Endothelial cell of umbilical vein (primary cell): ENCODE measurements around the gene CDH1. TPM values are rescaled to one million over a fixed set of nuclear protein-coding genes. Genes with fewer than 3 reads are reported as not detected.

Experiments used
- BruUV-seq: library from RNA; stranded (reverse); fragments of 400-500 nt; replicated peaks from 2 replicates; lab custom pipeline; 2021; lab: Mats Ljungman, UMichigan
- CTCF ChIA-PET: fragments of 300-600, 350-600 bp; sonication (Branson Sonifier 250); formaldehyde crosslinking; loops from one replicate; lab custom pipeline; 2021; ENCODE audit warnings: antibody characterized with exemption, inconsistent platforms; lab: Charles Lee
- POLR2A ChIA-PET: fragments of 300-600, 350-600 bp; sonication (Branson Sonifier 250); formaldehyde crosslinking; loops from one replicate; lab custom pipeline; 2021; ENCODE audit warnings: antibody characterized with exemption, inconsistent platforms; lab: Charles Lee
- DNase-seq: peaks from one replicate; pipeline ENCODE4 v3.0.0-alpha.2; 2011; ENCODE audit warnings: low read depth, low spot score
- FAIRE-seq: peaks from 2 replicates; lab custom pipeline; 2011; peaks lifted over from hg19 to GRCh38; lab: Jason Lieb, UNC
- H2AFZ ChIP-seq: 2 replicates; pipeline ENCODE4 v1.6.0; 2012; ENCODE audit warnings: low read depth, low read length, control low read depth, inconsistent platforms
- H3K27ac ChIP-seq: 2 replicates; pipeline ENCODE4 v1.5.1; 2011; ENCODE audit warnings: low read depth, mild to moderate bottlenecking, control low read depth, low read length, moderate library complexity; ENCODE audit not compliant: insufficient read depth
- H3K27me3 ChIP-seq, 2 experiments: 2 replicates each; pipeline versions ENCODE4 v1.6.0 to v1.6.1; 2011; ENCODE audit warnings: low read length in 2 of 2, mixed read lengths in 1 of 2; ENCODE audit not compliant: control insufficient read depth in 2 of 2, insufficient read depth in 2 of 2
- H3K36me3 ChIP-seq, 2 experiments: 2 replicates in 1 of 2; 3 replicates in 1 of 2; pipeline ENCODE4 v1.5.1; 2011; ENCODE audit warnings: low read length in 2 of 2, mild to moderate bottlenecking in 1 of 2, moderate library complexity in 1 of 2; ENCODE audit not compliant: control insufficient read depth in 2 of 2, insufficient read depth in 2 of 2; ENCODE audit errors: extremely low read depth in 1 of 2
- H3K4me1 ChIP-seq: 3 replicates; pipeline ENCODE4 v1.5.1; 2011; ENCODE audit warnings: mild to moderate bottlenecking, low read length; ENCODE audit not compliant: control insufficient read depth, insufficient read depth; ENCODE audit errors: extremely low read depth
- H3K4me2 ChIP-seq: 2 replicates; pipeline ENCODE4 v1.6.1; 2011; ENCODE audit warnings: low read length, control low read depth, mixed read lengths; ENCODE audit not compliant: insufficient read depth
- H3K4me3 ChIP-seq, 3 experiments: fragments of 200-600 bp in 1 of 3; sonication (generic), shearing (Covaris generic) in 1 of 3; replicated peaks in 1 of 3; 2 replicates each; pipeline ENCODE4 v1.5.1; 2011 to 2016; ENCODE audit warnings: control low read depth in 3 of 3, low read length in 3 of 3, mild to moderate bottlenecking in 2 of 3, inconsistent platforms in 1 of 3, low read depth in 1 of 3, moderate library complexity in 1 of 3; ENCODE audit not compliant: insufficient read depth in 1 of 3
- H3K79me2 ChIP-seq: 2 replicates; pipeline ENCODE4 v1.6.0; 2012; ENCODE audit warnings: low read length, inconsistent platforms; ENCODE audit not compliant: control insufficient read depth, insufficient read depth
- H3K9ac ChIP-seq: replicated peaks from 2 replicates; pipeline ENCODE3; 2011; ENCODE audit warnings: low read length, control low read depth; ENCODE audit not compliant: insufficient read depth; ENCODE audit errors: extremely low read depth
- H3K9me1 ChIP-seq: replicated peaks from 3 replicates; pipeline ENCODE4 v1.6.0; 2011; ENCODE audit warnings: mild to moderate bottlenecking, low read length; ENCODE audit not compliant: control insufficient read depth, insufficient read depth; ENCODE audit errors: extremely low read depth
- H3K9me3 ChIP-seq: replicated peaks from 2 replicates; pipeline ENCODE4 v1.5.1; 2012; ENCODE audit warnings: low read length, inconsistent platforms; ENCODE audit not compliant: control insufficient read depth, insufficient read depth
- H4K20me1 ChIP-seq: replicated peaks from 2 replicates; pipeline ENCODE3; 2011; ENCODE audit warnings: mild to moderate bottlenecking, low read length; ENCODE audit not compliant: control insufficient read depth, insufficient read depth; ENCODE audit errors: extremely low read depth
- CTCF ChIP-seq, 2 donors: IDR thresholded peaks; 1 replicate in 1 of 2; 2 replicates in 1 of 2; pipeline ENCODE4 v1.5.1; 2011; ENCODE audit warnings: low read length in 2 of 2, mild to moderate bottlenecking in 2 of 2, moderate library complexity in 2 of 2, control low read depth in 1 of 2, inconsistent platforms in 1 of 2, low read depth in 1 of 2; ENCODE audit not compliant: insufficient read depth in 1 of 2; ENCODE audit errors: extremely low read depth in 1 of 2
- EZH2 ChIP-seq: IDR thresholded peaks from 2 replicates; pipeline ENCODE4 v1.6.1; 2012; ENCODE audit warnings: borderline replicate concordance, low read depth, mild to moderate bottlenecking, moderate library complexity, low read length, inconsistent platforms; ENCODE audit not compliant: severe bottlenecking
- FOS ChIP-seq: IDR thresholded peaks from 2 replicates; pipeline ENCODE4 v1.6.1; 2011; ENCODE audit warnings: mild to moderate bottlenecking, low read length, moderate library complexity, borderline replicate concordance; ENCODE audit not compliant: insufficient read depth
- GATA2 ChIP-seq: IDR thresholded peaks from 2 replicates; pipeline ENCODE4 v1.7.0; 2011; ENCODE audit warnings: low read depth, mild to moderate bottlenecking, moderate library complexity, mixed read lengths, low read length; ENCODE audit not compliant: insufficient read length, insufficient read depth
- JUN ChIP-seq: IDR thresholded peaks from 2 replicates; pipeline ENCODE4 v1.6.1; 2011; ENCODE audit warnings: borderline replicate concordance, low read depth; ENCODE audit not compliant: insufficient read length, insufficient read depth
- MAX ChIP-seq: IDR thresholded peaks from 2 replicates; pipeline ENCODE4 v1.6.1; 2011; ENCODE audit not compliant: insufficient read depth, insufficient read length
- MYC ChIP-seq: IDR thresholded peaks from one replicate; pipeline ENCODE4 v1.6.1; 2011; ENCODE audit warnings: mild to moderate bottlenecking, low read depth, low read length
- POLR2A ChIP-seq: IDR thresholded peaks from 2 replicates; pipeline ENCODE4 v1.6.1; 2012; ENCODE audit warnings: low read depth, mild to moderate bottlenecking, control low read depth, low read length
- POLR2AphosphoS5 ChIP-seq: IDR thresholded peaks from 2 replicates; pipeline ENCODE4 v1.6.1; 2012; ENCODE audit warnings: low read depth, mild to moderate bottlenecking, control low read depth, low read length, moderate library complexity; ENCODE audit not compliant: insufficient read depth
- dilution Hi-C: fragments of 300-500 bp; cut with MboI; formaldehyde crosslinking; loops from one replicate; pipeline ENCODE4 v1.15.0; 2019; ENCODE audit warnings: low sequenced_read_pairs; ENCODE audit not compliant: extremely low pct_ligation_motif_present
- intact Hi-C: fragments of 100-400 bp; cut with micrococcal nuclease; formaldehyde crosslinking; loops from one replicate; pipeline ENCODE4 v1.10.0; 2022
- polyA plus RNA-seq, 4 experiments: library from polyadenylated mRNA; depleted of rRNA in 3 of 4; stranded (reverse) in 3 of 4; unstranded in 1 of 4; fragments of >200 nt; gene quantifications; 2 replicates each; pipeline versions ENCODE4 v1.2.1 to v1.2.3, GENCODE V29; 2011 to 2012; ENCODE audit warnings: missing spikeins in 1 of 4
- total RNA-seq: library from RNA; stranded (reverse); gene quantifications from 2 replicates; pipeline ENCODE4 v1.2.3, GENCODE V29; 2021

Gene CDH1
- total and polyA plus RNA-seq, 2 donors (not counting 3 experiments of a cell fraction or from before 2014, with no cell fraction given), result 0.28 to 0.69 TPM

- BruUV-seq, result no TSS peak
- TF ChIP-seq JUN, result no peak
- no peak for TF ChIP-seq CTCF (IDR thresholded peaks at IDR 0.05; ENCODE audit: extremely low read depth in 1 of 2, insufficient read depth in 1 of 2, low read depth in 1 of 2, low read length in 2 of 2)
- TF ChIP-seq FOS, result no peak
- TF ChIP-seq MAX, result no peak
- Histone ChIP-seq H3K27ac (no peak overlapping the region), H3K4me1 (peaks cover 3% of the 10 kb centered on the region), H3K9me1 (no peaks in the 10 kb centered on the region), H3K79me2 (no peaks in the 10 kb centered on the region), H4K20me1 (no peaks in the 10 kb centered on the region), H3K4me3 (no peak overlapping the region), H3K9me3 (no peaks in the 10 kb centered on the region), H3K36me3 (no peaks in the 10 kb centered on the region), H2AFZ (no peak overlapping the region), H3K27me3 (no peaks in the 10 kb centered on the region), H3K9ac (no peak overlapping the region), H3K4me2 (no peak overlapping the region)
- DNase-seq (no peak), FAIRE-seq (no peak)
- POLR2A ChIA-PET, result no interaction called here
- intact Hi-C loops, result no loop called here
- CTCF ChIA-PET, result interaction anchor here (0.7 kb wide), 1 partner anchor 16 kb away, joined by 3 read pairs; no protein-coding TSS in a partner anchor
- dilution Hi-C loops, result no loop called here
Observed at GRCh38 chr16:68698091-68698490, 39.0 kb upstream of the CDH1 start.

- Histone ChIP-seq H3K9ac (no peak overlapping the region), H4K20me1 (no peaks in the 10 kb centered on the region), H3K4me1 (peaks cover 3% of the 10 kb centered on the region), H3K4me3 (no peak overlapping the region), H3K36me3 (no peaks in the 10 kb centered on the region), H3K9me3 (no peaks in the 10 kb centered on the region), H3K4me2 (no peak overlapping the region), H3K27me3 (no peaks in the 10 kb centered on the region), H3K79me2 (no peaks in the 10 kb centered on the region), H3K27ac (no peak overlapping the region), H2AFZ (no peak overlapping the region), H3K9me1 (no peaks in the 10 kb centered on the region)
- ChIA-PET POLR2A (no interaction called here), CTCF (interaction anchor here (1.1 to 1.3 kb wide), 4 partner anchors 10 to 411 kb away, joined by 3 to 4 read pairs (median 3); no protein-coding TSS in a partner anchor)
- dilution Hi-C loops, result no loop called here
- TF ChIP-seq MAX (no peak), POLR2A (no peak), FOS (no peak), POLR2AphosphoS5 (no peak), MYC (no peak), GATA2 (no peak), JUN (no peak), EZH2 (no peak), CTCF (IDR thresholded peaks at IDR 0.05; ENCODE audit: extremely low read depth in 1 of 2, insufficient read depth in 1 of 2, low read depth in 1 of 2, low read length in 2 of 2) (no peak)
- BruUV-seq, result no TSS peak
- intact Hi-C loops, result loop anchor here (5.0 kb wide), 1 partner anchor 173 kb away; no protein-coding TSS in a partner anchor
- FAIRE-seq, result no peak
- peak; percentile 47 for DNase-seq
Observed at GRCh38 chr16:68700120-68700519, 37.0 kb upstream of the CDH1 start.
